HEK293 (cell line): ENCODE measurements around the gene KLHL36.
"Not testable (repeated sequence)": the region's sequence is repeated elsewhere in the genome, so short reads cannot be mapped to it uniquely, and the experiment has no call there.

Experiments used
- CTCF ChIA-PET: fragments of 350-600 bp; formaldehyde crosslinking; extraction: SDS; loops from one replicate; lab custom pipeline; 2021; ENCODE audit warnings: antibody characterized with exemption; lab: Yijun Ruan, JAX
- POLR2A ChIA-PET: fragments of 300-600 bp; formaldehyde crosslinking; extraction: SDS; loops from one replicate; lab custom pipeline; 2020; ENCODE audit warnings: antibody characterized with exemption, inconsistent platforms; lab: Yijun Ruan, JAX
- H3K27ac ChIP-seq: fragments of 200-500 bp; sonication (Bioruptor generic); 2 replicates; pipeline ENCODE4 v1.5.1; 2014; ENCODE audit warnings: low read depth, low read length, control low read depth, inconsistent platforms; ENCODE audit errors: extremely low read depth
- H3K36me3 ChIP-seq, 2 experiments: fragments of 200-500 bp in 1 of 2; sonication (Bioruptor generic) in 1 of 2; 1 replicate in 1 of 2; 2 replicates in 1 of 2; pipeline ENCODE4 v1.5.1; 2014 to 2017; ENCODE audit warnings: inconsistent platforms in 2 of 2, low read length in 2 of 2; ENCODE audit not compliant: control insufficient read depth in 2 of 2, insufficient read depth in 1 of 2
- H3K4me1 ChIP-seq: fragments of 200-500 bp; sonication (Bioruptor generic); 2 replicates; pipeline ENCODE4 v1.5.1; 2014; ENCODE audit warnings: mild to moderate bottlenecking, low read length, inconsistent platforms; ENCODE audit not compliant: control insufficient read depth, insufficient read depth
- H3K4me3 ChIP-seq: 2 replicates; pipeline ENCODE4 v1.5.1; 2011; ENCODE audit warnings: low read depth, mild to moderate bottlenecking, control low read depth, low read length, moderate library complexity
- H3K9me3 ChIP-seq: fragments of 200-500 bp; sonication (Bioruptor generic); 2 replicates; pipeline ENCODE4 v1.5.1; 2014; ENCODE audit warnings: low read depth, low read length, inconsistent platforms; ENCODE audit not compliant: control insufficient read depth, insufficient read depth
- EGR2 ChIP-seq: fragments of 450-650 bp; formaldehyde crosslinking; IDR thresholded peaks from 2 replicates; pipeline ENCODE4 v1.5.1; 2016; ENCODE audit warnings: low read depth, missing biosample characterization, missing genetic modification characterization
- OSR2 ChIP-seq: fragments of 450-650 bp; formaldehyde crosslinking; IDR thresholded peaks from 2 replicates; pipeline ENCODE4 v1.5.1; 2016; ENCODE audit warnings: missing biosample characterization, missing genetic modification characterization
- OVOL3 ChIP-seq: fragments of 450-650 bp; formaldehyde crosslinking; IDR thresholded peaks from 2 replicates; pipeline ENCODE4 v1.5.1; 2016; ENCODE audit warnings: missing biosample characterization, missing genetic modification characterization
- SP2 ChIP-seq: fragments of 450-650 bp; formaldehyde crosslinking; IDR thresholded peaks from 2 replicates; pipeline ENCODE4 v1.5.1; 2016; ENCODE audit warnings: missing biosample characterization, missing genetic modification characterization
- TCF7L2 ChIP-seq: IDR thresholded peaks from 2 replicates; pipeline ENCODE4 v1.6.1; 2011; ENCODE audit warnings: low read depth, mild to moderate bottlenecking, inconsistent platforms, low read length, moderate library complexity, borderline replicate concordance
- TSHZ1 ChIP-seq: fragments of 450-650 bp; formaldehyde crosslinking; IDR thresholded peaks from 2 replicates; pipeline ENCODE4 v1.5.1; 2016; ENCODE audit warnings: missing biosample characterization, missing genetic modification characterization, borderline replicate concordance
- ZBTB48 ChIP-seq: fragments of 450-650 bp; formaldehyde crosslinking; IDR thresholded peaks from 2 replicates; pipeline ENCODE4 v1.5.1; 2016; ENCODE audit warnings: missing biosample characterization, missing genetic modification characterization
- ZNF148 ChIP-seq: fragments of 450-650 bp; formaldehyde crosslinking; IDR thresholded peaks from 2 replicates; pipeline ENCODE4 v1.5.0; 2017; ENCODE audit warnings: missing biosample characterization, missing genetic modification characterization, borderline replicate concordance
- ZNF169 ChIP-seq: fragments of 450-650 bp; formaldehyde crosslinking; IDR thresholded peaks from 2 replicates; pipeline ENCODE4 v1.5.1; 2016; ENCODE audit warnings: missing biosample characterization, missing genetic modification characterization
- ZNF184 ChIP-seq: fragments of 450-650 bp; IDR thresholded peaks from 2 replicates; pipeline ENCODE4 v1.5.1; 2018; ENCODE audit warnings: missing biosample characterization, mild to moderate bottlenecking, missing genetic modification characterization
- ZNF324 ChIP-seq: fragments of 450-650 bp; formaldehyde crosslinking; IDR thresholded peaks from 2 replicates; pipeline ENCODE4 v1.5.1; 2016; ENCODE audit warnings: missing biosample characterization, missing genetic modification characterization
- ZNF335 ChIP-seq: fragments of 450-650 bp; formaldehyde crosslinking; conservative IDR thresholded peaks from 2 replicates; pipeline ENCODE4 v1.5.1; 2016; ENCODE audit warnings: missing biosample characterization, missing genetic modification characterization
- ZNF341 ChIP-seq: fragments of 450-650 bp; formaldehyde crosslinking; IDR thresholded peaks from 2 replicates; pipeline ENCODE4; 2016; ENCODE audit warnings: low read depth, missing biosample characterization, missing genetic modification characterization
- ZNF398 ChIP-seq: fragments of 450-650 bp; formaldehyde crosslinking; IDR thresholded peaks from 2 replicates; pipeline ENCODE4 v1.5.1; 2017; ENCODE audit warnings: missing biosample characterization, missing genetic modification characterization
- ZNF501 ChIP-seq: fragments of 450-650 bp; formaldehyde crosslinking; IDR thresholded peaks from 2 replicates; pipeline ENCODE4 v1.5.1; 2016; ENCODE audit warnings: missing biosample characterization, missing genetic modification characterization
- ZNF530 ChIP-seq: fragments of 450-650 bp; formaldehyde crosslinking; IDR thresholded peaks from 2 replicates; pipeline ENCODE4 v1.5.1; 2016; ENCODE audit warnings: low read depth, missing biosample characterization, missing genetic modification characterization
- ZNF571 ChIP-seq: fragments of 450-650 bp; formaldehyde crosslinking; IDR thresholded peaks from 2 replicates; pipeline ENCODE4 v1.5.0; 2017; ENCODE audit warnings: missing biosample characterization, missing genetic modification characterization
- ZNF585B ChIP-seq: fragments of 450-650 bp; formaldehyde crosslinking; IDR thresholded peaks from 2 replicates; pipeline ENCODE4 v1.5.1; 2016; ENCODE audit warnings: missing biosample characterization, missing genetic modification characterization
- ZNF596 ChIP-seq: fragments of 450-650 bp; IDR thresholded peaks from 2 replicates; pipeline ENCODE4 v1.5.0; 2018; ENCODE audit warnings: missing biosample characterization, mild to moderate bottlenecking, missing genetic modification characterization, moderate library complexity
- ZNF623 ChIP-seq: fragments of 450-650 bp; formaldehyde crosslinking; IDR thresholded peaks from 2 replicates; pipeline ENCODE4 v1.5.1; 2016; ENCODE audit warnings: missing biosample characterization, missing genetic modification characterization

KLHL36 gene

GRCh38 chr16:84690088-84690819, 41.9 kb downstream of the KLHL36 start (continued):
- no peak for TF ChIP-seq TSHZ1 (tag by site-specific recombination)
- TF ChIP-seq OVOL3 (tag by site-specific recombination): no peak
- TF ChIP-seq ZNF184 (tag by site-specific recombination): no peak
- no peak for TF ChIP-seq ZNF335 (tag by site-specific recombination)
- TF ChIP-seq, all 188 proteins: peak for 0

GRCh38 chr16:84692451-84693214, 44.3 kb downstream of the KLHL36 start:
- ChIA-PET CTCF (interaction anchor here (1.8 to 3.3 kb wide), 3 partner anchors 20 to 45 kb away, joined by 5 to 13 read pairs (median 7); no protein-coding TSS in a partner anchor), POLR2A (no interaction called here)
- Histone ChIP-seq H3K4me1 (no peaks in the 10 kb centered on the region), H3K27ac (no peak overlapping the region), H3K36me3 (no peaks in the 10 kb centered on the region), H3K4me3 (no peak overlapping the region), H3K9me3 (no peaks in the 10 kb centered on the region)
- no peak for TF ChIP-seq ZNF169 (tag by site-specific recombination)
- peak; percentile 17; the same call in 1 of the 2 replicates for TF ChIP-seq SP2 (tag by site-specific recombination)
- no peak for TF ChIP-seq ZNF596 (tag by site-specific recombination)
- TF ChIP-seq, all 188 proteins: peak for 1

GRCh38 chr16:84693869-84694268, 45.6 kb downstream of the KLHL36 start:
- not testable (repeated sequence) for H3K9me3 ChIP-seq, H3K27ac ChIP-seq, H3K36me3 ChIP-seq, H3K4me1 ChIP-seq, H3K4me3 ChIP-seq
- ChIA-PET POLR2A (interaction anchor here (0.6 kb wide), 1 partner anchor 160 kb away, joined by 3 read pairs; no protein-coding TSS in a partner anchor), CTCF (interaction anchor here (0.6 to 3.3 kb wide), 5 partner anchors 22 to 855 kb away, joined by 3 to 13 read pairs (median 5); no protein-coding TSS in a partner anchor)

- H3K36me3 ChIP-seq: no peaks in the 10 kb centered on the region
- peaks cover 3% of the 10 kb centered on the region; the same call in 1 of the 2 replicates for H3K4me1 ChIP-seq
- TF ChIP-seq ZNF148 (tag by site-specific recombination) (no peak), ZNF623 (no peak), TCF7L2 (no peak), ZNF585B (tag by site-specific recombination) (no peak), OSR2 (tag by site-specific recombination) (no peak), ZNF571 (tag by site-specific recombination) (no peak), ZNF501 (tag by site-specific recombination) (no peak), ZNF324 (tag by site-specific recombination) (no peak), ZNF341 (tag by site-specific recombination) (no peak), ZNF530 (no peak), ZBTB48 (tag by site-specific recombination) (no peak), ZNF398 (tag by site-specific recombination) (no peak), EGR2 (tag by site-specific recombination) (no peak)
- no peaks in the 10 kb centered on the region for H3K9me3 ChIP-seq
- H3K27ac ChIP-seq: no peak overlapping the region
- ChIA-PET CTCF (interaction anchor here (0.7 to 3.3 kb wide), 3 partner anchors 23 to 43 kb away, joined by 4 to 13 read pairs (median 8); no protein-coding TSS in a partner anchor), POLR2A (no interaction called here)
- H3K4me3 ChIP-seq: no peak overlapping the region
These were observed 46.7 kb downstream of the KLHL36 start for GRCh38 chr16:84694980-84695379.
